DOHH2 (cell line): ENCODE measurements around the gene TSC1.

Experiments used
- H3F3A ChIP-seq: fragments of 200-600 bp; sonication (generic), shearing (Covaris generic); 2 replicates; pipeline ENCODE4 v1.6.0; 2016; ENCODE audit warnings: antibody characterized with exemption, mild to moderate bottlenecking; ENCODE audit not compliant: control insufficient read depth, insufficient read depth
- H3K27ac ChIP-seq: fragments of 200-600 bp; sonication (generic); 2 replicates; pipeline ENCODE4 v1.5.1; 2014; ENCODE audit warnings: low read depth, mild to moderate bottlenecking, low read length, moderate library complexity
- H3K27me3 ChIP-seq: fragments of 200-600 bp; sonication (generic); 2 replicates; pipeline ENCODE4 v1.6.1; 2014; ENCODE audit warnings: mild to moderate bottlenecking, low read length, mixed read lengths; ENCODE audit not compliant: control insufficient read depth
- H3K36me3 ChIP-seq: fragments of 200-600 bp; sonication (generic); 2 replicates; pipeline ENCODE4 v1.6.1; 2014; ENCODE audit warnings: mild to moderate bottlenecking, low read length, moderate library complexity, mixed read lengths; ENCODE audit not compliant: control insufficient read depth
- H3K4me1 ChIP-seq: fragments of 200-600 bp; sonication (generic); 2 replicates; pipeline ENCODE4 v1.6.1; 2014; ENCODE audit warnings: mild to moderate bottlenecking, low read length, mixed read lengths; ENCODE audit not compliant: control insufficient read depth
- H3K4me2 ChIP-seq: fragments of 200-600 bp; sonication (generic); 2 replicates; pipeline ENCODE4 v1.6.0; 2014; ENCODE audit warnings: mild to moderate bottlenecking, low read length, moderate library complexity
- H3K4me3 ChIP-seq: fragments of 200-600 bp; sonication (generic); 2 replicates; pipeline ENCODE4 v1.5.1; 2014; ENCODE audit warnings: mild to moderate bottlenecking, low read length, mixed read lengths
- H3K79me2 ChIP-seq: fragments of 200-600 bp; sonication (generic); 2 replicates; pipeline ENCODE4 v1.6.1; 2014; ENCODE audit warnings: mild to moderate bottlenecking, low read length, mixed read lengths; ENCODE audit not compliant: control insufficient read depth
- H3K9me2 ChIP-seq: fragments of 200-600 bp; sonication (generic); replicated peaks from 2 replicates; pipeline ENCODE4 v1.6.1; 2014; ENCODE audit warnings: mild to moderate bottlenecking, low read length, mixed read lengths; ENCODE audit not compliant: control insufficient read depth
- H3K9me3 ChIP-seq: fragments of 200-600 bp; sonication (generic); 2 replicates; pipeline ENCODE4 v1.6.1; 2014; ENCODE audit warnings: antibody characterized with exemption, low read length, mixed read lengths; ENCODE audit not compliant: control insufficient read depth, insufficient read depth
- H4K20me1 ChIP-seq: fragments of 200-600 bp; sonication (generic); 2 replicates; pipeline ENCODE4 v1.6.0; 2014; ENCODE audit warnings: low read depth, mild to moderate bottlenecking, antibody characterized with exemption, low read length, moderate library complexity; ENCODE audit not compliant: control insufficient read depth, insufficient read depth
- EZH2phosphoT487 ChIP-seq: fragments of 200-600 bp; sonication (generic); IDR thresholded peaks from 2 replicates; pipeline ENCODE4 v1.6.1; 2017; ENCODE audit warnings: borderline replicate concordance, mild to moderate bottlenecking, antibody characterized with exemption, low read length, moderate library complexity, mixed read lengths
- TF ChIP-seq, protein P1 (sequence below): fragments of 200-600 bp; sonication (generic); IDR thresholded peaks from one replicate; pipeline ENCODE4 v1.5.1; 2014; ENCODE audit warnings: antibody characterized with exemption, mild to moderate bottlenecking, low read depth, low read length; ENCODE audit not compliant: poor library complexity, severe bottlenecking

The TSC1 gene

DNA sequence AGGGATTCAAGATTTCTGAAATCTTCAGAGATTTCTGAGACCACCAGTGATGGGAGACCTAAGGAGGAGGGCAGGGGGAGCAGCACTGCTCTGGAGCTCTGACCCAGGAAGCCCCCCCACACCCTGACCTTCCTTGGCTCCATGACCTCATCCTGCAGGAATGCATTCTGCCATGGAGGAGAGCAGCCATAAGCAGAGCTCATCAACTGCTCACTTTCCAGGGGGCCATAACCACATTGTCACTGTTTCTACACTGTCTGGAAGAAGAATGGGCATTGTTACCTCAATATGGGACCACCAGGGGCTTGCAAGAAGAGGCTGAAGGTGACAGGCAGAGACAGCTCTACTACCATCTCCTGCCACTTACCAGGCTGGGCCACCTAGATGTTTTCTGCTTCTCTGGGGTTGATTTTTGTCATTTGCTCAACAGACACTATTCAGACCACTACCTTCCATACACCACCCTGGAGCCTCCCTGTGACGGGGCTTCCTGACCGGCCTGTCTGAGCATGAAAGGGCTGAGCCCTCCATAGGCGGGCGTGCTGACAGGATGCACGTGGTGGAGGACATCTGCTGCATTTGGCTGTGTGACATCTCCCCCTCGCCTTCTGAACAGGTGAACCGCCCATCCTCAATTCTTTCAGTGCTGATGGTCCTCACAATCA lies 2.3 kb upstream of the TSC1 start:
- TF ChIP-seq, protein P1, sequence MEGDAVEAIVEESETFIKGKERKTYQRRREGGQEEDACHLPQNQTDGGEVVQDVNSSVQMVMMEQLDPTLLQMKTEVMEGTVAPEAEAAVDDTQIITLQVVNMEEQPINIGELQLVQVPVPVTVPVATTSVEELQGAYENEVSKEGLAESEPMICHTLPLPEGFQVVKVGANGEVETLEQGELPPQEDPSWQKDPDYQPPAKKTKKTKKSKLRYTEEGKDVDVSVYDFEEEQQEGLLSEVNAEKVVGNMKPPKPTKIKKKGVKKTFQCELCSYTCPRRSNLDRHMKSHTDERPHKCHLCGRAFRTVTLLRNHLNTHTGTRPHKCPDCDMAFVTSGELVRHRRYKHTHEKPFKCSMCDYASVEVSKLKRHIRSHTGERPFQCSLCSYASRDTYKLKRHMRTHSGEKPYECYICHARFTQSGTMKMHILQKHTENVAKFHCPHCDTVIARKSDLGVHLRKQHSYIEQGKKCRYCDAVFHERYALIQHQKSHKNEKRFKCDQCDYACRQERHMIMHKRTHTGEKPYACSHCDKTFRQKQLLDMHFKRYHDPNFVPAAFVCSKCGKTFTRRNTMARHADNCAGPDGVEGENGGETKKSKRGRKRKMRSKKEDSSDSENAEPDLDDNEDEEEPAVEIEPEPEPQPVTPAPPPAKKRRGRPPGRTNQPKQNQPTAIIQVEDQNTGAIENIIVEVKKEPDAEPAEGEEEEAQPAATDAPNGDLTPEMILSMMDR = no peak
- TF ChIP-seq EZH2phosphoT487 = no peak
- peaks cover 49% of the 10 kb centered on the region for H3K4me1 ChIP-seq
- H3K9me3 ChIP-seq = no peaks in the 10 kb centered on the region
- H3K9me2 ChIP-seq = no peaks in the 10 kb centered on the region
- H3K4me3 ChIP-seq = peak overlapping the region; percentile 37
- no peaks in the 10 kb centered on the region for H3K27me3 ChIP-seq
- H3F3A ChIP-seq = peaks cover 18% of the 10 kb centered on the region
- H3K4me2 ChIP-seq = peak overlapping the region; percentile 93
- peak overlapping the region; percentile 78 for H3K27ac ChIP-seq
- peaks cover 24% of the 10 kb centered on the region for H3K79me2 ChIP-seq
- H4K20me1 ChIP-seq = no peaks in the 10 kb centered on the region
- H3K36me3 ChIP-seq = peaks cover 19% of the 10 kb centered on the region

DNA sequence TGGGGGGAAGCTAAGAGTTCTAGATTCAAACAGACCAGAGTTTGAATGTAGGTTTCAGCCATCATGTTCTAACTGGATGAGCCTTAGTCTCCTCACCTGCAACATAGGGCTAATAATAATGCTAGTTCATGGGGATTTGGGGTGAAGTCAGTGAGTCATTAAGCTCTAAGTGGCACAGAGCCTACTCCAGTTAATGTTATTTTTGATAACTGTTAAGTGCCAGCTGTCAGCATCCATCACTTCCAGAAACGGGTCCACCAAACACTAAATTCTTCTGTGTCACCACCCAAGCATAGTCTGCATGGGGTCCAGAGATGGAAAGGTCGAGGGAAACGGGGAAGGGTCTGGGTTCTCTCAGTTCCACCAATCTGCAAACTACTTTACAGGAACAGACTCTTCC lies 1.8 kb upstream of the TSC1 start:
- peaks cover 55% of the 10 kb centered on the region for H3K4me1 ChIP-seq
- no peaks in the 10 kb centered on the region for H3K9me2 ChIP-seq
- H3K27ac ChIP-seq = peak overlapping the region; percentile 78
- H3K36me3 ChIP-seq = peaks cover 24% of the 10 kb centered on the region
- no peak for TF ChIP-seq EZH2phosphoT487
- TF ChIP-seq, protein P1 = no peak
- peak overlapping the region; percentile 37 for H3K4me3 ChIP-seq
- no peaks in the 10 kb centered on the region for H3K27me3 ChIP-seq
- H3F3A ChIP-seq = peaks cover 18% of the 10 kb centered on the region
- no peaks in the 10 kb centered on the region for H4K20me1 ChIP-seq
- peak overlapping the region; percentile 93 for H3K4me2 ChIP-seq
- H3K9me3 ChIP-seq = no peaks in the 10 kb centered on the region
- H3K79me2 ChIP-seq = peaks cover 30% of the 10 kb centered on the region

DNA sequence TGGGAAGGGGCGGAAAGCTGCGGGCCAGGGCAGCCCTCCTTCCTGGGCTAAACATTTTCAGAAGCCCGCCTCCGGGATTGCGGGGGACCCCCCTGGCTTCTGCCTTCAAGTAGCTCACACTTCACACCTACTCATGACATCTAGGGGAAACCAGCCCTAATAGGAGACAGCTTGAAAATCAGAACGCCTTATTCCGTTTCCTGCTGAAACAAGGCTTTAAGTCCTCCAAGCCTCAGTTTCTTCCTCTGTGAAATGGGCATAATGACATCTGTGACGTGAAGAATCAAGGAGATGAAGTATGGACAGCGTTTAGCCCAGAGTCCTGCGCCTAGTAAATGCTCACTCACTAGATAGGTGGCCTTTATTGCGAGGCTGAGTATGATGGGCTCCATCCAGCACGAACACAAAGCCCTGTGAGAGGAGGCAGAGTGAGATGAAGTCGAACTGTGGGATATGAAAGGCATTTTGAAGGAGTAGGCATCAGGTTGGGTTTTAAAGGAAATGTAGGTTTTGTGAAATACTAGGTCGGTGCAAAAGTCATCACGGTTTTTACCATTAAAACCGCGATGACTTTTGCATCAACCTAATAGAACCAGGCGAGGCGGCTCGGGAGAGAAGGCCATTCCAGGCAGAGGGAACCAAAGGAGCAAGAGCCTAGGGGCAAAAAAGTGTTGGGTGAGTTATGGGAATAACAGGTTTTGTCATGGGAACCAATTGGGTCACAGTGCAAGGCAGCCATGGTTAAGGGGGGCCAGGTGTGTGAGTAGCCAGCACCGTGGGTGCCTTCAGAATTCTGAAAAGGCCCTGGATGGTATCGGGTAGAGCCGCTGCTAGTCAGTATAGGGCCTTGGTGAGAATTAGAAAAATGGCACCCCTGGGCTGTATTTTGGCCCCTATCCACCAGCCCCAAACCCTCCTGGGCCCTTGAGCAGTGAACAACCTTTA lies 1.0 kb upstream of the TSC1 start:
- H3K9me3 ChIP-seq = no peaks in the 10 kb centered on the region
- peaks cover 37% of the 10 kb centered on the region for H3K79me2 ChIP-seq
- TF ChIP-seq, protein P1 = no peak
- TF ChIP-seq EZH2phosphoT487 = no peak
- peaks cover 63% of the 10 kb centered on the region for H3K4me1 ChIP-seq
- H3K27me3 ChIP-seq = no peaks in the 10 kb centered on the region
- H3K9me2 ChIP-seq = no peaks in the 10 kb centered on the region
- peak overlapping the region; percentile 98 for H3K27ac ChIP-seq
- peak overlapping the region; percentile 93 for H3K4me3 ChIP-seq
- H4K20me1 ChIP-seq = no peaks in the 10 kb centered on the region
- H3K4me2 ChIP-seq = peak overlapping the region; percentile 93
- H3K36me3 ChIP-seq = peaks cover 30% of the 10 kb centered on the region
- H3F3A ChIP-seq = peaks cover 18% of the 10 kb centered on the region
